Measurements from ENCODE around the gene TRAPPC2L. TPM values are rescaled to one million over a fixed set of nuclear protein-coding genes. Genes with fewer than 3 reads are reported as not detected.

Gene TRAPPC2L
- total RNA-seq, 1 experiment from 2014 or later = 56.6 TPM

- H3K27me3 ChIP-seq (ENCODE audit: control insufficient read depth, insufficient read depth, low read length) = no peaks in the 10 kb centered on the region
- no peak overlapping the region for H3K4me3 ChIP-seq (ENCODE audit: insufficient read depth, low read depth, low read length)
- no peaks in the 10 kb centered on the region for H3K36me3 ChIP-seq (replicated peaks; ENCODE audit: control insufficient read depth, insufficient read depth, low read length)
- DNase-seq = peak; percentile 73
Observed at GRCh38 chr16:88911136-88911945, 54.4 kb downstream of the TRAPPC2L start.

GRCh38 chr16:88911946-88912310 lies 55.0 kb downstream of the TRAPPC2L start:
- H3K4me3 ChIP-seq (ENCODE audit: insufficient read depth, low read depth, low read length) = no peak overlapping the region
- DNase-seq = no peak
- H3K36me3 ChIP-seq (replicated peaks; ENCODE audit: control insufficient read depth, insufficient read depth, low read length) = no peaks in the 10 kb centered on the region
- no peaks in the 10 kb centered on the region for H3K27me3 ChIP-seq (ENCODE audit: control insufficient read depth, insufficient read depth, low read length)

Other genes with a start within 250 kb of the TRAPPC2L start
- 0.14 and 0.30 TPM in 2 replicates for gene IL17C, start 218.6 kb upstream of the TRAPPC2L start, total RNA-seq (2014; rRNA removed; shearing (Covaris generic))
- 199 and 215 TPM in 2 replicates for gene CYBA, start 206.1 kb upstream of the TRAPPC2L start, total RNA-seq (2014; rRNA removed; shearing (Covaris generic))
- 98.8 and 100 TPM in 2 replicates for gene MVD, start 194.0 kb upstream of the TRAPPC2L start, total RNA-seq (2014; rRNA removed; shearing (Covaris generic))
- 2.0 and 2.9 TPM in 2 replicates for gene SNAI3, start 170.6 kb upstream of the TRAPPC2L start, total RNA-seq (2014; rRNA removed; shearing (Covaris generic))
- gene RNF166, start 150.7 kb upstream of the TRAPPC2L start, total RNA-seq (2014; rRNA removed; shearing (Covaris generic)) = 44.6 and 45.3 TPM in 2 replicates
- gene CTU2, start 150.6 kb upstream of the TRAPPC2L start, total RNA-seq (2014; rRNA removed; shearing (Covaris generic)) = 33.1 and 38.4 TPM in 2 replicates
- gene PIEZO1, start 71.9 kb upstream of the TRAPPC2L start, total RNA-seq (2014; rRNA removed; shearing (Covaris generic)) = 60.0 and 86.8 TPM in 2 replicates
- 120 and 176 TPM in 2 replicates for gene CDT1, start 53.3 kb upstream of the TRAPPC2L start, total RNA-seq (2014; rRNA removed; shearing (Covaris generic))
- gene APRT, start 45.2 kb upstream of the TRAPPC2L start, total RNA-seq (2014; rRNA removed; shearing (Covaris generic)) = 526 and 633 TPM in 2 replicates
- 6.7 and 17.1 TPM in 2 replicates for gene GALNS, start 180 bp upstream of the TRAPPC2L start, total RNA-seq (2014; rRNA removed; shearing (Covaris generic))
- not detected in 2 replicates for gene PABPN1L, start 9.5 kb downstream of the TRAPPC2L start, total RNA-seq (2014; rRNA removed; shearing (Covaris generic))
- gene CBFA2T3, start 120.1 kb downstream of the TRAPPC2L start, total RNA-seq (2014; rRNA removed; shearing (Covaris generic)) = 0.35 TPM in 1 of 2 replicates, not detected in the other
- gene ACSF3, start 236.7 kb downstream of the TRAPPC2L start, total RNA-seq (2014; rRNA removed; shearing (Covaris generic)) = 20.2 and 24.0 TPM in 2 replicates

Data from H7 (cell line).